Activated CD4-positive, alpha-beta T cell treated with anti-CD3 and anti-CD28 coated beads, Interleukin-2, Interleukin-6, amounts not matched to agents 100 ng/mL and 50 ng/mL, durations not matched to agents 16 hours and 8 hours (primary cell): ENCODE measurements around the gene SIAH3.

ENCODE experiments used
- DNase-seq: peaks from one replicate; pipeline ENCODE4 v3.0.0-alpha.2; 2020

The SIAH3 gene

DNA sequence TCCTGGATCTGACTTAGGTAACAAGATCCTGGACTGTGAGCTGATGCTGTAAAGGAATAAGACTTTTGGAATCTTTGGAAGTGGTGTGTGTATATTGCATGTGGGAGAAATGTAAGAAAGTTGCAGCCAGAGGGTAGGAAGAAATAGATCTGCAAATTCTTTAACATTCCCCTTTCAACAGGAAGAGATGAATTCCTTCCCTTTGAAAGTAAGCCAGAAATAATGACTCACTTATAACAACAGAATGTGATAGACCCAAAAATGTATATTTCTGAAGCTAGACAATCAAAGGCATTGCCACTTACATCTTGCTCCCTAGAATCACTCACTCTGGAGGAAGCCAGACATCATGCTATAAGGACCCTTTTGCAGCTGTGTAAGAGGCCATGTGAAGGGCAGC, 9.8 kb upstream of the SIAH3 start:
- no peak for DNase-seq

DNA sequence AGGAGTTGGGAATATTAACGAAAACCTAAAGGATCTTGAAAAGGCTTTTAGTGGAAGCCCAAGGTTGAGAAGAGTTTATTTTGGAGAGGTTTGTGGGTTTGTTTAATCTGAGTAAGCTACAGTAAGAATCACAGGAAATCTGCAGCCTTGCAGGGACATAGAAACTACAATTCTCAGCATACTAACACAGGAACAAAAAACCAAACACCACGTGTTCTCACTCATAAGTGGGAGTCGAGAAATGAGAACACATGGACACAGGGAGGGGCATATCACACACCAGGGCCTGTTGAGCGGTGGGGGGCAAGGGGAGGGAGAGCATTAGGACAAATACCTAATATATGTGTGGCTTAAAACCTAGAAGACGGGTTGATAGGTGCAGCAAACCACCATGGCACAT, 8.7 kb upstream of the SIAH3 start:
- no peak for DNase-seq

DNA sequence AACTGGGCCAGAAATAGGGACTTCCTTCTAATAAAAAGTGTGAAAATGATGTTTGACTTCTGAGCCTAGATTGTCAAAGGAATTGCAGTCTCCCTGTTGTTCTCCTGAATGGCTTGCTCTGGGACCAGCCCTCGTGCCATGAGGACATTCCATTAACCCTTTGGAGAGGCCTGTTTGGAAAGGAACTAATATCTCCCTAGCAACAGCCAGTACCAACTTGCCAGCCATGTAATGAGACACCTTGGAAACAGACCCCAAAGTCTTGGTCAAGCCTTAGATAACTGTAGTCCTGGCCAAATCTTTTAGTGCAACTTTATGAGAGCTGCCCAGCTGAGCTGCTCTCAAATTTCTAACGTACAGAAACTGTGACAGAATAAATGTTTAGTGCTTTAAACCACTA, 8.2 kb upstream of the SIAH3 start:
- no peak for DNase-seq

DNA sequence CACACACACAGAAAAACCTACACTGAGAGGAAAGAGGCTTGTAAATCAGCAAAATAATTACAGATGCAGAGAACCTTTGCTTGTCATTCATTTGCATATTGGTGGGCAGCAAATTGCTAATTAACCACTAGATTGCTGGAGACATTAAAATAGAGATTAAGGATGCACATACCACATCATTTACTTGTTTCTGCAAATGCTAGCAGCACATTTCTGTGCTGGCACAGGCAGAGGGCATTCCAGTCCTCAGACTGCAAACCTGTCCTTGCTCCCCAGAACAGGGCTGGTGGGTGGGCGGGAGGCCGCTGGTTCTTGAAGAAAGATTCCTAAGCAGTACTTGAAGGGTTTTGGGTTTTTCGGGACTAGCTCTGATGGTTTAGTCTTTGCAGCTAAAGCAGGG, 941 bp upstream of the SIAH3 start:
- DNase-seq: no peak

DNA sequence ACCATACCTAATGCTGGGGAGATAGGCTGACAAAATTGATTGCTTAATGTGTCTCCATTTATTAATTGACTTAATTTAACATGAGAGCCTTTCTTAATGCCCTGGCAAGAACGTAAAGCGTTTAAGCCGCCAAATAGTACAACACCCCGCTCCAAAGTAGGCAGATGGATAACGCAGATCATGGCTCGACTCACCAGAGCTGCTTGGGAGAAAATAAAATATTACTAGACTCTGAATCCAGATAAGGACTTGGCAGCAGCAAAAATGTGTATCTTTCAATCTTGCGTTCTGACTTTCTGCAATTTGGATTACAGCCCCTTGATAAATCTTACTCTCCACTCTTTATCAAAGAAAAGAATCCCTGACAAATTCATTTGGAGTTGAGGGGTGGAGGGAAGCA, 403 bp upstream of the SIAH3 start:
- no peak for DNase-seq

DNA sequence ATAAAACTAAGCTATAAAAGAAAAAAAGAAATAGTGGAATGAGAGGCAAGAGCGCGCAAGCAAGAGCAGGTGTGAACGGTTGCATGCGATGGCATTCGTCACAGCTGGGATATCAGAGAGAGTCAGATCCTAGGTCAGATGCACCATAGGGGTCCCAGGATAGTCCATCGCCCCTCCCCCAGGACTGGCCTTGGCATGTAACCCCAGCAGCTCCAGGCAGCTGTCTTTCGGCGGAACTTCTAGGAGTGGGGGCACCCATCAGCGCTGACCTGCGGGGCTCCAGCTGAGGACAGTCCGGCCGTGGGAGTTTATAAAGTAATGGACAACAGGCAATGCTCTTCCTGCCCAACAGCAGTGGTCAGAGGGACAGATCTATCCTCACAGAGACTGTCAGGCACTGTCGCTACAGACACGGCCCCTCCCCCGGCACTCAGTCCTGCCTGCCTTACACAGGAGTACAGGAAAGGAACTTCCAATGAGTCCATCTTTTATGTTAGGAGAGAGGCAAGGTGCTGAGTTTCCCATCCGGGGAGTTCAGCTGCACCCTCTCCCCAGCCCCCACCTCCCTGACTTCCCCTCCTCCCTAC, 1.4 kb downstream of the SIAH3 start:
- no peak for DNase-seq

DNA sequence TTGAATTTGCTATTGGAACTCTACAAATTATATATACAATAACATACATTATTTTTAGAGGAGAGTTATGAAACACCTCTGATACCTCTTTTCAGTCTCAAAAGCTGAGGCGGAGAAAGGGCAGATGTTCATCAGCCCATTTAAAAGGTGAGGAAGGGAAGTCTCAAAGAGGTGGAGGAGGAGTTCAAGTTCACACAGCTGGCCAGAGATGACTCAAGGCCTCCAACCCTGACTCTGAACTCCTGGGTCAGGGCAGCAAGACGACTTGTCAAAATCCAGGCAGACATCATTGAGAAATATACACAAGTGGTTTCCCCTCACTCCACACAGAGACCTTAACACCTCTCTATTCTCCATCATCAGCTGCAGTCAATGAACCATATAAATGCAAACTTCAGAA, 2.1 kb downstream of the SIAH3 start:
- no peak for DNase-seq

DNA sequence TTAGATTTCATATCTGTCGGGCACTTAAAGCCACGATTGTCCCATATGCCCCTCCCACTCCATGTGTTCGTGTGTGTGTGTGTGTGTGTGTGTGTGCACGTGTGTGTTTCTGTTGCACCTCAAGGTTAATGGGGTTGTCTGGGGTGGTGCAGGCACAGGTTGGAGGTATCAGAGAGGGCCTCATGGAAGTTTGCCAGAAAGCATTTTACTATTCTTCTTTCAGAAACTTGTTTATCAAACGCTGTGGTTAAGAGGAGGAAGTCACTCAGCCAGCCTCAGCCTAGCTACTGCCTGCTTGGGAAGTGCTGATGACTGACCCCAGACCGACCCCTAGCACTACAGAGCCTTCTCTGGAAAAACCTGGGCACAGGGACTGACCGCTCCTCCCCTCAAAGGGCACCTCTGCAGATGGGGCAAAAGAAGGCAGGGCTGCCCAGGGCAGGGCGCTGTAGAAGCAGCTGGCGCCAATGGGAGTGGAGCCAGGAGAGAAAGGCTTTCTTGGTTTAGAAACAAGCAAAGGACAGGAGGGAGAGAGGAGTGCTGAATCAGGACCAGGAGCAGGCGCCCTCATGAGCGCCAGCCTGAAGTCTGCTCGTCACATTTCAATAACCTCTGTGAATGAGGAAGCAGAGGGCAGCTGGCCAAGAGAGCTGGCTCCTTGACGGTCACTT, 3.9 kb downstream of the SIAH3 start:
- peak; percentile 4 for DNase-seq

DNA sequence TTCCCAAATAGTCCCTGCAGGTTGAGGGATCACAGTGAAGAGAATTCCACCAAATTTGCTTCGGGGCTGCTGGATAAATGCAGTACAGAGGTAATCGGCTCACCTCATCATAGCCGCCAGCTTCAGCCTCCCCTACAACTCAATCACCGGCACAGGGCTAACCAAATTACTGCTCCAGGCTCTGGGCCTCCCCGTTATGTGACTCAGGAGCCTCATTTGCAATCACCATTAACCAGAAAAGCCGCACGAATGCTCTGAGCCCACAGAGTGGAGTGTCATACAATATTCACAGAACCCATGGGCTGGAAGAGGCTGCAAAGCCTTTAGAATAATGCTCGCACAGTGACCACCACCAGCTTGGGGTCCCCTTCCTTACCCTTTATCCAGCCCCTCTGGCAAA, 4.9 kb downstream of the SIAH3 start:
- no peak for DNase-seq

DNA sequence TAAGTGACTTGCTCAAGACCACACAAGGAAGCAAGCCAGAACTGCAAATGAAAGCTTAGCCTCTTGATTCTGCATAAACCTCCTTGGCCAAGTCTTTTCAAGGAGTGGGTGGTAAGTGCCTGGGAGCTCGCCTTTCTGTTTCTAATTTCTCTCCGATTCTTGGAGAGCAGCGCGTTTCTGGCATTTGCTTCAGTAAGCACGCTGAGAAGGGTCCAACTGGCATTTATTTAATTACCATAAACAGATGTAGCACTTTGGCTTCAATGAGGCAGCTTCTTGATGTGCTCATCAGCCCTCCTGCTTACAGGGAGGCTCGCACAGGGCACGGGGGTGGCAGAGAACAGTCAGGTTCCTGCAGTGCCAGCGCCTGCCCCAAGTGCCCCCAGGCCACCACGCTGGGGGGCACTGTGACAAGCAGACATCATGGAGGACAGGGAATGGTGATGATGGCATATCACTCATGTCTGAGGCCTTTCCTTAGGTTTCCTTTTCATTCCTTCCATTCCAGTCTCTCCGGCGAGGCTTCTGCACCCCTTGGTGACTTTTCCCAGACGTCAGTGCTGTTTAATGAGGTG, 13.3 kb downstream of the SIAH3 start:
- DNase-seq: no peak

DNA sequence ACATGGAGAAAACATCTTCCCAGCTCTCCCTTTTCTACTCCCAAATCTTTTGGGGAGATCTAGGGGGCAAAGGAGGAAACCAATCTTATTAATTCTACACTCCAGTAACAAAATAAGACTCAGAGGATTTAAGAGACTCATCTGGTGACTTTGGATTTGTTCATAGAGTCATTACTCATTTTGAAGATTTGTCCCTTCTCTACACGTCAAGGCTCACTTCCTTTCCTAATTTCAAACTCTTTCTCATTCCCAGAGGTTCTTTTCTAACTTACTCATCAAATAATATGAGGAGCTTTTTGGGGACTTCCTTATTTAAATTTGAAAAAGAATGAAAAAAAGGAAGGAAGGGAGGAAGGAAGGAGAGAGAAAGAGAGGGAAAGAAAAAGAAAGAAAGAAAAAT, 14.4 kb downstream of the SIAH3 start:
- DNase-seq: no peak

DNA sequence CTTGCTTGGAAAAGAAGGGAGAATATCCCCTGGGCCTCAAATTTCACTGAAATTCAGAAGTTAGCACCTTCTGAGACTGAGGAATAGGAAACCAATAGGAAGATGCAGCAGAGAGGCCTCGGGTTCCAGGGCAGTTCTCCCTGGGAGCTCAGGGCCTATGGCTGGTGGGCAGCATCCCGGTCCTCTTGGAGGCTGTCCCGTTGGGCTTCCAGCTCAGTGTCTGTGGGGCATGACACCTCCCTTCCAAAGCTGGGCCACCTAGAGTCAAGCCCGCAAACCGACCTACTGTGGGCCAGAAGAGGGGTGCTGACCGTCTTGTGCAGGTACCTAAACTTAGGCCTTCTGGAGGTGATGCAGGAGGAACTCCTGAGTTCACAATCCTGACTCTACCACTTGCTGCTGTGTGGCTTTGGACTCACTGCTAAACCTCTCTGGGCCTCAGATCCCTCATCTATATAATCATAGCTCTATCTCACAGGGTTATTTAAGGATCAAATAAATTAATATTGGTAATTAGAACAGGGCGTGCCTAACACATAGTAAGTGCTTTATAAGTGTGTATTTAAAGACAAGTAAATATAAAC, 17.1 kb downstream of the SIAH3 start:
- no peak for DNase-seq

DNA sequence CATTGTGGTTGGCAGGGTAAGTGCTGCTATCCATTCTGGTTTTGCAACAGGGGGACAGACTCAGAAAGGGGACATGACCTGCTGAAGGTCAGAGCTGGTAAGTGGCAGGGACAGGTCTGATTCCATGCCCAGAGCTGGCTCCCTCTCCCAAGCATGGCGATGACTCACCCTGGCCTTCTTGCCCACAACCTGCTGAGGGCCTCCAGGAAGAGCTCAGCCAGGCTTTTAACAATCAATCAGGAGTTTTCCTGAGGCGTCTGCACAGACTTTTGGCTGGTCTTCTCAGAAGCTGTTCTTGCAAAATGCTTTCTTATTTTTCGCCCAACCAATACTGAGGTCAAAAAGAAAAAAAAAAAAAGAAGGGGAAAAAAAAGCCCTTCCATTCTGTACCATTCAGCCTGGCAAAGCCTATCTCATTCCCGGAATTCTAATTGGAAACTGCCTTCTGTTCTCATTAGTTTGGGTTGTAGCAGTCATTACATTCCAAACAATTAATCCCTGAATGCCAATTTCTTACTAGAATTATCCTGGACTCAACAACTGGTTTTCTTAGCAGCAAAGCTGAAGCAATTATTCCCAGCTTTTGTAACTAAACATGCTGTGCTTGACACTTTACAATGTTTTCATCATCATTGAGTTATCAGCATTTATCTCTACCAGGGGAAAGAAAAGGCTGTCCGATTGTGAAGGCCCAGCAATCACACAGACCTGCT, 17.7 kb downstream of the SIAH3 start:
- DNase-seq: no peak

DNA sequence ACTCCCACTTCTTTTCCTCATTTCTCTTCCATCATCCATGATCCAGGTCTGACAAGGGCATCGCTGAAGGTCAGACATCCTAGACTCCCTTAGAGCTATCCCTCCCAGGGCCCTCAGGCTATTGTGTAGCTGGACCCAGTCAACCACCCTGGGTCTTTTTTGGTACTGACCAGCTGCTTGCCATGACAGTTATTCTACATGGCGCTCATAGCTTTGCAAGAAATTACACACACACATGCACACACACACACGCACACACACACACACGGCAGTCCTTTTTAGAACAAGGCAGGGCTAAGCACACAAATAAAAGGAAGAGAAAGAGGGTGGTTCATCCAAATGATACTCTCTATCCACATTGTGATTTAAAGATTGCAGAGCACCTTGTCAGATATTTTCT, 18.3 kb downstream of the SIAH3 start:
- DNase-seq: no peak

DNA sequence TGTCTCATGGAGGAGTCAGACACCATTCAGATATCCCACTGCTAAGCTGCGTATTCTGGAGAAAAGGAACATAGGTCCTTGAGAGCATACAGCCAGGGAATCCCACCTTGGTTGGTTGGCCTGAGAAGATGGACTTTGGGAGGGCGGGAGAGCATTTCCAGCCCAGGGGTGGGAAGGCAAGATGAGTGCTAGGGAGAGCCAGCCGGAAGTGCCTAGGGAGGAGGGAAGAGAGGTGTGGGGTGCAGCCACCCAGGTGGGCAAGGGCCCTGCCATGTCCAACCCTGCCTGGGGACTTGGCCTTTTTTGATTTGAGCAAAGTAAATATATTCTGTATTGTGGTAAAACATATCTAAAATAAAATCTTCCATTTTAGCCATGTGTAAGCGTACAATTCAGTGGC, 19.7 kb downstream of the SIAH3 start:
- no peak for DNase-seq

DNA sequence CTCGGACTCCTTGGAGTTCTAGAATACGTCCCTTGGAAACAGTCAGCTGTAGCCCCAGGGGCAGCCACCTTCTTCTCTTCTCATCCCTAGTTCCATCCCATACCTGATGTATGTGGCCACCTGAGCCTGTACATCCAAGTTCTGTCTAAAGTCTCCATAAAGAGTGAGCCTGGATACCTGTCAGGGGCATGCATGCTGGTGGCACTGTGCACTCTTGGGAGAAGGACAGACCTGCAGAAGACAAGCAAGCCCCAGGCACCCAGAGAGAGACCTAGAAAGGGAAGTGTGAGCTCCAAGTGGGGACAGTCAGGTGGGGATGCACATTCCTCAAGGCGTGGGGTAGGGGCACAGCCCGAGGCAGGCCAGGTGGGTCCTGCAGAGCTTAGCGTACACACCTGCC, 21.4 kb downstream of the SIAH3 start:
- no peak for DNase-seq

DNA sequence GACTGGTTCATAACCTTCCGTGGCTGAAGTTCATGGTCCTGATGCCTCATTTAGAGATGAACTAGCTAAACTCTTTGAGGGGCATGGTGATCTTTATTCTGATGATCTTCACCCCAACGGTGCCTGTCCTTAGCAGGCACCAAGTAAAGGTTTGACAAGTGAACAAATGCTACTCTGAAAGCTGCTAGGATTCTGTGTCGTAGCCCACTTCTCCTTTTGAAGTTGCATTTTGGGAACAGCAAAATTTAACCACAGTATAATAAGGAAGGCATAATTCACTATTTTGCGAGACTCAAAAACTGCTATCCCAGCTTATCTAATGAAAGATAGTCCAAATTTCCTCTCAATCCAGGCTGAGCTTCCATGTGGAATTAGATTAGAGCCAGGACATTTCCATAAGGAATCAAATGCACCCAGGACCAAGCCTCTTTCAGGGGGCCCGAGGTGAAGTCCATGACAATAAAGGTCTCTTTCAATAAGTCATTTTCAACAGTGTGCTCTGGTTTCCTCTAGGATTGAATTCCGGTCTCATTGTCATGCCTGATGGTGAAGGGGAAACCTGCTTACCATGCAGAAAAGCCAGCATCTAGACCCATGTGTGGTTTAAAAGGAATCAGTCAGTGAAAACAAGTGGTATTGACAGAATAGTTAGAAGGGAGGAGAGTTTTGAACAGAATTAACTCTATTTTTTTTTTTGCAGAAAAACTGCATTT, 23.1 kb downstream of the SIAH3 start:
- no peak for DNase-seq

DNA sequence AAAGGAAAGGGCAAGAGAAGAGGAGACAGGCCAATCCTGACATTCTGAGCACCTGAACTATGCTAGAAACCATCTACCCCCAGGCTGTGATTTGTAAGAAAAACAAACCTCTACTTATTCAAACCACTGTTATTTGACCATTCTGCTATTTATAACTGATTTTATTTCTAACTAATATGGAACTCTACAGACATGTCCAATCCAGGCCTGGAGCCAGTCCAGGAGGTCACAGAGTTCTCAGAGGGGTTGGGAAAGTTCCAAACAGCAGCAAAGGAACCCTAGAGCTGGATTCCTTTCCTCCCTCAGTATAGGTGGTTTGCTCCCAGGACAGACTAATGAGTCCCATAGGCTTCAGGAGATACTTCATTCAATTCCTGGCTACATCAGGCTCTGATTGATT, 24.2 kb downstream of the SIAH3 start:
- DNase-seq: no peak

DNA sequence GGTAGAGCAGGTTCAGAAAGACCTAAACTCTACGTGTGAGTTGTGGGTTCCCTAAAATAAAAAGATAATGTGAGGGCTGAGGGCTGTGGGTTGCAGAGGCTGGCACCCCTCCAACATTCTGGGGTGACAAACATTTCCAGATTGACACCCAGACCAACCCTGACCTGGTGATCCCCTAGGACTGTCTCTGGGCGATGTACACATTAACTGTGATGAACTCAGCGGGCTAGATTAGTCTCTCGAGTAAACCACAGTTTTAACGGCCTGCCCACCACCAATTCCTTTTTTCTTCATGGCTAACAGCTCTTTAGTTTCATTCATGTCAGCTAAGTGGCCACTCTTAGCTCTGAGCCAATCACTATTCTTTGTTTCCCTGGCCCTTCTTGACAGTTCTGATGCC, 24.8 kb downstream of the SIAH3 start:
- no peak for DNase-seq

DNA sequence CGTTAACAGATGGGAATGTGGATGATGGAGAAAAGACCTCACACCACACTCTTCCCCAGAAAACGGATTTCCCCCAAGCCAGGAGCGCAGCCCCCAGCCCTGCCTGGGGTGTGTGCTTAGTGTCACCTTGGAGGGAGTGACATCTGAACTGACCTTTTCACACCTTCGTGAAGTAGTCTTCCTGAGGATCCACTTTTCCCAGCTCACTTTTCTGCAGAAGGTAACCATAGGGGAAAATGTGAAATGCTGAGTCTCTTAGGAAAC, 26.2 kb downstream of the SIAH3 start:
- no peak for DNase-seq

DNA sequence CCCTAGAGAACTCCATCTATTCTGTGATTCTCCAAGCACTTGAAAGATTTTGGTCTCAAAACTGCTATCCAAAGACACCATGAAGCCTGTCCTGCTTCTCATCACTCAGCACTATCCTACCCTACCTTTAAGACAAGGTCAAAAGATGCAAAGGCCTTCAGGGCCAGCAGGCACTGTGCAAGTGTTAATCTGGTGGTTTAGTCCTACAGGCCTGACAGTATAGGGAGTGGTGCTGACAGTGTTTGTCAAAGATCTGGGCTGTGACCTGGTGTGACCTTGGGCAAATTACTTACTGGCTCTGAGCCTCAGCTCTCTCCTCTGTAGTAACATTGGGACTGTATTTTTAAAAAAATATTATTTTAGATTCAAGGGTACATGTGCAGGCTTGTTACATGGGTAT, 28.0 kb downstream of the SIAH3 start:
- DNase-seq: no peak

DNA sequence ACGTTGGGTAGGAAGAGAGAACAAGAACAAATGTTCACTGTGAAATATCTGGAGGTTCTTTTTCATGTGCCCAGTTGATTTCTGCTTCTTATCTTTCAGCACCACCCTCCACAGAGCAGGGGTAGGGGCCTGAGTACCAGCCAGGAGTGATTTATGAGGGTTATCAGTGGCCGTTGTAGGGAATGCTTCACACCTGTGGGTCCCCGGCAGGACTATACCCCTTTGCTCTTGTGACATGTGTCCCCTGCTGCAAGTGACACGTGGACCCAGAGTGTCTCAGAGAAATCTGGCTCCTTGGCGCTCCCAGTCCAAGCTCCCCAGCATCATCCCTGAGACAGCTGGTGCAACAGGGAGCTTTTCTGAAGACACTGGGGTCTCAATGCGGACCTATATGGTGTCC, 29.7 kb downstream of the SIAH3 start:
- DNase-seq: no peak

DNA sequence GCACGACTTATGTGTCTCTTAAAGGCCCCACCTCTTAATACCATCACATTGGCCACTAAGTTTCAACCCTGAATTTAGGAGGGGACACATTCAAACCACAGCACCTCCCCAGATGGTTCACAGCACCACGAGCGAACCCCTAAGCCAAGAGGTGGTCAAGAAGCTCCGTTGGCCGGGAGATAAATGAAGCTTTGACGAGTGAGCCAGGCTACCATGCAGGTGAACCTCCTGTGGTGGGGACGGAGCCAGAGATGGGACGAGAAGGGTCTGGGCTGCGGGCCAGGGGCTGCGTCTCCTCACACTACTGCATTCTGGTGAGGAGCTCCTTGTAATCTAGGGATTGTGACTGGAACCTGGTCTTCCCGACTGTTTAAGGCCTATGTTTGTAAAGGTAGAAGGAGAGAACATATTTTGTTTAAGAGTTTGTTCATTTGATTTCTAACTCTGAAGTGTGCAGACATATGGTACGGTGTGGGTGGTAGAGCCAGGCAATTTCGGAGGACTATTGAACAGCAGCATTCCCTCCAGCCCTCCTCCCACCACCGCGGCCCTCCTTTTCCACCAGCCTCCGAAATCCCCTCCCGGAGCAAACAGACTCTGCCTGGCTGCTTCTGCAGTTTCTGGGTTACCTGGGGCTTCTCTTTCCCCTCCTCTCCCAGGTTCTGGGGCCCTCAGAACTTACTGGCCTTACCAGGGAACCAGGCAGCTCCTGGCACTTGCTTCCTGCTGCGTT, 31.3 kb downstream of the SIAH3 start:
- no peak for DNase-seq
